Upper lobe of left lung (tissue), 6 donors: ENCODE data around the gene PWP1. TPM values are rescaled to one million over a fixed set of nuclear protein-coding genes. Genes with fewer than 3 reads are reported as not detected.
"Not testable (repeated sequence)": the region's sequence is repeated elsewhere in the genome, so short reads cannot be mapped to it uniquely, and the experiment has no call there.

Source experiments
- ATAC-seq, 2 donors: fragments of 200-7000 bp; cut with Tn5 transposase; one replicate each; pipeline ENCODE4 v1.9.1; 2022; ENCODE audit warnings: mild to moderate bottlenecking in 2 of 2, moderate library complexity in 2 of 2; ENCODE audit not compliant: low FRiP score in 2 of 2
- DNase-seq, 2 donors: peaks; one replicate each; pipeline ENCODE4 v3.0.0-alpha.2; 2019 to 2020
- H3K27ac ChIP-seq, 4 donors: fragments of 200-600 bp; sonication (generic); one replicate each; pipeline ENCODE4 v1.5.1; 2016 to 2019
- H3K27me3 ChIP-seq, 4 donors: fragments of 200-600 bp; sonication (generic); one replicate each; pipeline ENCODE4 v1.5.1; 2017 to 2019
- H3K36me3 ChIP-seq, 4 donors: fragments of 200-600 bp; sonication (generic); one replicate each; pipeline ENCODE4 v1.5.1; 2016 to 2019
- H3K4me1 ChIP-seq, 4 donors: fragments of 200-600 bp; sonication (generic); one replicate each; pipeline ENCODE4 v1.5.1; 2018 to 2019
- H3K4me3 ChIP-seq, 4 donors: fragments of 200-600 bp; sonication (generic); one replicate each; pipeline ENCODE4 v1.5.1; 2017 to 2019; ENCODE audit warnings: mild to moderate bottlenecking in 2 of 4, moderate library complexity in 1 of 4
- H3K9me3 ChIP-seq, 4 donors: fragments of 200-600 bp; sonication (generic); one replicate each; pipeline ENCODE4 v1.5.1; 2018 to 2019
- EP300 ChIP-seq, 4 donors: sonication (generic); formaldehyde crosslinking; IDR thresholded peaks; one replicate each; pipeline ENCODE4 v1.5.1; 2017; ENCODE audit warnings: antibody characterized with exemption in 4 of 4, control low read depth in 2 of 4
- POLR2A ChIP-seq, 4 donors: fragments of 450-650 bp; IDR thresholded peaks; one replicate each; pipeline ENCODE4 v1.5.1; 2016 to 2017; ENCODE audit warnings: antibody characterized with exemption in 4 of 4, mild to moderate bottlenecking in 2 of 4
- POLR2AphosphoS5 ChIP-seq, 2 donors: sonication (generic); formaldehyde crosslinking; IDR thresholded peaks; one replicate each; pipeline ENCODE4 v1.5.1; 2017; ENCODE audit warnings: antibody characterized with exemption in 2 of 2
- WGBS, 2 donors: methylation state at CpG; one replicate each; pipeline ENCODE4 v1.1.5; 2017 to 2018; 5-methylcytosine and 5-hydroxymethylcytosine counted together
- total RNA-seq, 6 donors: library from RNA; depleted of rRNA in 4 of 6; stranded (reverse); fragments of >200 nt in 4 of 6; gene quantifications; one replicate each; pipeline versions ENCODE4 v1.1.0 to v1.2.1, GENCODE V29; 2016 to 2021
- TF ChIP-seq, protein P1 (sequence below), 6 experiments: fragments of 450-650 bp in 4 of 6; fragments of 200-600 bp in 2 of 6; sonication (generic) in 2 of 6; IDR thresholded peaks; one replicate each; pipeline ENCODE4 v1.5.1; 2016 to 2019; ENCODE audit warnings: antibody characterized with exemption in 6 of 6
- donor health status: DM: no; HTN: no; CAD: no; lungs with moderate emphysema.
- donor health status: DM: no; HTN: yes; CAD: no; lungs with severe emphysema.

PWP1 gene
- total RNA-seq, 6 donors from 2014 or later: 23.6 to 87.0 (median 39.3) TPM

DNA sequence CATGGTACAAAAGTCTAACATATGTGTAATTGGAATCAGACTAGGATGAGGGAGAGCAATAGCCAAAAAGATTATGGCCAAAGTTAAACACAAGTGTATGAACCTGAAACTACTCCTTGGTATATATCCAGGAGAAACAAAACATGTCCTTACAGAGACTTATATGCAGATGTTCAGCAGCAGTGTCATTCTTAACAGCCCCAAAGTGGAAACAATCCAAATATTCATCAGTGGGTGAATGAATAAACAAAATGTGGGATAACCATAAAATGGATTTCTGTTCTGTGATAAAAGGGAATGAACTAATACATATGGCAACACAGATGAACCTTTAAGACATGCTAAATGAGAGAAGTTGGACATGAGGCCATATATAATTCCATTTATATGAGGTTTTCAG, 30.2 kb downstream of the PWP1 start:
- peaks cover 15 to 49% (median 40%) of the 10 kb centered on the region in 4 donors for H3K36me3 ChIP-seq
- H3K27me3 ChIP-seq: no peaks in the 10 kb centered on the region
- H3K27ac ChIP-seq: no peak overlapping the region
- H3K4me1 ChIP-seq: no peaks in the 10 kb centered on the region
- DNase-seq (no peak), ATAC-seq (no peak)
- no peak overlapping the region for H3K4me3 ChIP-seq
- TF ChIP-seq POLR2AphosphoS5 (IDR thresholded peaks at IDR 0.05): no peak
- no peak for TF ChIP-seq POLR2A (IDR thresholded peaks at IDR 0.05)
- no peak for TF ChIP-seq EP300 (IDR thresholded peaks at IDR 0.05)
- TF ChIP-seq, protein P1, sequence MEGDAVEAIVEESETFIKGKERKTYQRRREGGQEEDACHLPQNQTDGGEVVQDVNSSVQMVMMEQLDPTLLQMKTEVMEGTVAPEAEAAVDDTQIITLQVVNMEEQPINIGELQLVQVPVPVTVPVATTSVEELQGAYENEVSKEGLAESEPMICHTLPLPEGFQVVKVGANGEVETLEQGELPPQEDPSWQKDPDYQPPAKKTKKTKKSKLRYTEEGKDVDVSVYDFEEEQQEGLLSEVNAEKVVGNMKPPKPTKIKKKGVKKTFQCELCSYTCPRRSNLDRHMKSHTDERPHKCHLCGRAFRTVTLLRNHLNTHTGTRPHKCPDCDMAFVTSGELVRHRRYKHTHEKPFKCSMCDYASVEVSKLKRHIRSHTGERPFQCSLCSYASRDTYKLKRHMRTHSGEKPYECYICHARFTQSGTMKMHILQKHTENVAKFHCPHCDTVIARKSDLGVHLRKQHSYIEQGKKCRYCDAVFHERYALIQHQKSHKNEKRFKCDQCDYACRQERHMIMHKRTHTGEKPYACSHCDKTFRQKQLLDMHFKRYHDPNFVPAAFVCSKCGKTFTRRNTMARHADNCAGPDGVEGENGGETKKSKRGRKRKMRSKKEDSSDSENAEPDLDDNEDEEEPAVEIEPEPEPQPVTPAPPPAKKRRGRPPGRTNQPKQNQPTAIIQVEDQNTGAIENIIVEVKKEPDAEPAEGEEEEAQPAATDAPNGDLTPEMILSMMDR (IDR thresholded peaks at IDR 0.05): no peak
- H3K9me3 ChIP-seq: no peaks in the 10 kb centered on the region

GRCh38 chr12:107718606-107719005, 33.0 kb downstream of the PWP1 start:
- H3K36me3 ChIP-seq: peaks cover 4 to 21% (median 14%) of the 10 kb centered on the region in 4 donors
- TF ChIP-seq POLR2A (IDR thresholded peaks at IDR 0.05) (no peak), EP300 (IDR thresholded peaks at IDR 0.05) (no peak), POLR2AphosphoS5 (IDR thresholded peaks at IDR 0.05) (no peak)
- TF ChIP-seq, protein P1 (IDR thresholded peaks at IDR 0.05): no peak
- no peak overlapping the region for H3K4me3 ChIP-seq
- DNase-seq (no peak), ATAC-seq (no peak)
- no peaks in the 10 kb centered on the region for H3K9me3 ChIP-seq
- no peaks in the 10 kb centered on the region for H3K27me3 ChIP-seq
- no peaks in the 10 kb centered on the region for H3K4me1 ChIP-seq
- WGBS, 2 donors: 90 to 100% methylated on average over 1 of the region's 1 CpG
- H3K27ac ChIP-seq: no peak overlapping the region

DNA sequence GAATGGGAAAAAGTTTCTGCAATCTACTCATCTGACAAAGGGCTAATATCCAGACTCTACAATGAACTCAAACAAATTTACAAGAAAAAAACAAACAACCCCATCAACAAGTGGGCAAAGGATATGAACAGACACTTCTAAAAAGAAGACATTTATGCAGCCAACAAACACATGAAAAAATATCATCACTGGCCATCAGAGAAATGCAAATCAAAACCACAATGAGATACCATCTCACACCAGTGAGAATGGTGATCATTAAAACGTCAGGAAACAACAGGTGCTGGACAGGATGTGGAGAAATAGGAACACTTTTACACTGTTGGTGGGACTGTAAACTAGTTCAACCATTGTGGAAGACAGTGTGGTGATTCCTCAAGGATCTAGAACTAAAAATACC, 41.7 kb downstream of the PWP1 start:
- H3K4me1 ChIP-seq, H3K27ac ChIP-seq, H3K4me3 ChIP-seq, H3K36me3 ChIP-seq, ATAC-seq, H3K9me3 ChIP-seq, DNase-seq, H3K27me3 ChIP-seq: not testable (repeated sequence)
- WGBS, 2 donors: 50 to 67% methylated on average over 1 of the region's 1 CpG

DNA sequence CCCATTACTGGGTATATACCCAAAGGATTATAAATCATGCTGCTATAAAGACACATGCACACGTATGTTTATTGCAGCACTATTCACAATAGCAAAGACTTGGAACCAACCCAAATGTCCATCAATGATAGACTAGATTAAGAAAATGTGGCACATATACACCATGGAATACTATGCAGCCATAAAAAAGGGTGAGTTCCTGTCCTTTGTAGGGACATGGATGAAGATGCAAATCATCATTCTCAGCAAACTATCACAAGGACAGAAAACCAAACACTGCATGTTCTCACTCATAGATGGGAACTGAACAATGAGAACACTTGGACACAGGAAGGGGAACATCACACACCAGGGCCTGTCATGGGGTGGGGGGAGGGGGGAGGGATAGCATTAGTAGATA, 42.1 kb downstream of the PWP1 start:
- H3K27ac ChIP-seq, H3K4me3 ChIP-seq, H3K4me1 ChIP-seq, H3K36me3 ChIP-seq, ATAC-seq, H3K9me3 ChIP-seq, DNase-seq, H3K27me3 ChIP-seq: not testable (repeated sequence)
- no CpG with 5 or more reads among the region's 1 CpG for WGBS, 2 donors

GRCh38 chr12:107730618-107731341, 45.2 kb downstream of the PWP1 start:
- ATAC-seq (no peak), DNase-seq (no peak)
- WGBS, 2 donors: 67 to 78% methylated on average over 4 of the region's 4 CpGs
- H3K36me3 ChIP-seq: peaks cover 10 to 32% (median 18%) of the 10 kb centered on the region in 4 donors
- no peaks in the 10 kb centered on the region for H3K27me3 ChIP-seq
- H3K9me3 ChIP-seq: no peaks in the 10 kb centered on the region
- no peak for TF ChIP-seq EP300 (IDR thresholded peaks at IDR 0.05)
- TF ChIP-seq POLR2A (IDR thresholded peaks at IDR 0.05): no peak
- TF ChIP-seq, protein P1 (IDR thresholded peaks at IDR 0.05): no peak
- no peak for TF ChIP-seq POLR2AphosphoS5 (IDR thresholded peaks at IDR 0.05)
- H3K27ac ChIP-seq: no peak overlapping the region
- H3K4me3 ChIP-seq: no peak overlapping the region
- no peaks in the 10 kb centered on the region for H3K4me1 ChIP-seq

GRCh38 chr12:107731366-107731765, 45.8 kb downstream of the PWP1 start:
- Histone ChIP-seq H3K36me3 (peaks cover 16 to 38% (median 23%) of the 10 kb centered on the region in 4 donors), H3K27ac (no peak overlapping the region), H3K9me3 (no peaks in the 10 kb centered on the region), H3K4me1 (no peaks in the 10 kb centered on the region), H3K27me3 (no peaks in the 10 kb centered on the region), H3K4me3 (no peak overlapping the region)
- TF ChIP-seq, protein P1 (IDR thresholded peaks at IDR 0.05): no peak
- no peak for TF ChIP-seq EP300 (IDR thresholded peaks at IDR 0.05)
- DNase-seq (no peak), ATAC-seq (no peak)
- 82 to 85% methylated on average over 4 of the region's 4 CpGs for WGBS, 2 donors
